DMS114 treated with DMSO at 0.1 percent for 48 hours (cell line): ENCODE data around the gene NETO1.

Experiments
- DNase-seq: peaks from one replicate; lab custom pipeline; 2025; ENCODE audit not compliant: unreplicated experiment; lab: John Stamatoyannopoulos, UW

Gene NETO1

GRCh38 chr18:72846736-72847533, 20.9 kb downstream of the NETO1 start:
- DNase-seq, result no peak

- DNase-seq, result no peak
Observed at GRCh38 chr18:72843743-72844142, 24.0 kb downstream of the NETO1 start.

- DNase-seq, result no peak
Observed at GRCh38 chr18:72840109-72840508, 27.7 kb downstream of the NETO1 start.

- no peak for DNase-seq
Observed at GRCh38 chr18:72834731-72835130, 33.1 kb downstream of the NETO1 start.

- no peak for DNase-seq
Observed at GRCh38 chr18:72833471-72833870, 34.3 kb downstream of the NETO1 start.

GRCh38 chr18:72830109-72830508, 37.7 kb downstream of the NETO1 start:
- DNase-seq, result no peak

GRCh38 chr18:72828601-72829000, 39.2 kb downstream of the NETO1 start:
- no peak for DNase-seq

DNA sequence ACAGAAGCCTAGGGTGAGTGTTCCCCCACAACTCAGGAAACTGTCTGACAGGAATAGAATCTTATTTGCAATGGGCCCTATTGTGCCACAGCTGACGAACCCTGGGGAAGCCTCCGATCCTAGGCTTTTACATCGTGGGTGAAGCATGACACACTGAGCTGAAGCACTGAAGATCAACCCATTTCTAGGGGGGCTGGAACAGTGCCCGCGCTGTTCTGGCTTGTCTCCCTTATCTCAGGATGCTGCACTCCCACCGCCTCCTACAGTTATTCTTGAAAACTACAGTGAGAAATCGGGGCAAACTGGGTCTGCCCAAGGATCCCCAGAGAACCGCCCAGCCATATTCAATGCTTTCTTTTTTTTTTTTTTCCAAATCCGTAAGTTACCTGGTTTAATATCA, 41.1 kb downstream of the NETO1 start:
- no peak for DNase-seq

DNA sequence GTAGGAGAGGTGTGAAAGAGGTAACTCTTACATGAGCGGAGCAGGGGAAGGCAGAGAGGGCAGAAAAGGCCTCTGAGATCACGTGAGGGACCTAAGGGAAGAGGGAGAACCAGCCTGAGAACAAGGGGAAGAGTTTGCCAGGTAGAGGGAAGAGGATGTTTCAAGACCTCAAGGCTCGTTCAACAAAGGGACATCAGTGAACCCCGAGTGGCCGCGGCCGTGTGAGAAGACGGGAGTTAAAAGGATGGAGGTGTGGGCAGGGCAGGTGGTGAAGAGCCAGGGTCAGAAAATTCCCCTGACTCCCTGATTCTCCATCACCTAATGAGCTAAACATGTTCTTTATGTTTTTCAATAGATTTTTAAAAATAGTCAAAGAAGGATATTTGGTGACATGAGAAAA, 44.4 kb downstream of the NETO1 start:
- DNase-seq, result no peak

GRCh38 chr18:72822202-72822601, 45.6 kb downstream of the NETO1 start:
- no peak for DNase-seq

- no peak for DNase-seq
Observed at GRCh38 chr18:72820571-72820970, 47.2 kb downstream of the NETO1 start.

DNA sequence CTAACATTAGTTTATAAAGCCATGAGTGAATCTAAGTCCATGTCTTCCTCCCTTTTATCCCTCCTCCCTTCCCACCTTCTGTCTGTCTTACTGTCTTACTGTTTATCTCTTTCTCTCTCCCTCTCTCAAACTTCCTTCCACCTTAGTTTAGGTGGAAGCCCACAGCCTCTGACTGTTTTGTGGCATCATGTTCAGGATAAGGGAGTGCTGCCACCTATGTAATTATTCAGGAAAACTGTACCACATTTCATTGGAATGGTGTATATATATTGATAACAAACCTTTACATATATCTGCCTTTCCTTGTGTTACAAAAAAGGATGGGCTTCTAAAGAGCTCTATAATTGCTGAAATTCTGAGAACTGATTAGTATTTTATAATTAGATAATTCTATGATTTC, 48.7 kb downstream of the NETO1 start:
- DNase-seq, result no peak

GRCh38 chr18:72811047-72811446, 56.7 kb downstream of the NETO1 start:
- DNase-seq, result no peak

- no peak for DNase-seq
Observed at GRCh38 chr18:72808680-72809079, 59.1 kb downstream of the NETO1 start.

DNA sequence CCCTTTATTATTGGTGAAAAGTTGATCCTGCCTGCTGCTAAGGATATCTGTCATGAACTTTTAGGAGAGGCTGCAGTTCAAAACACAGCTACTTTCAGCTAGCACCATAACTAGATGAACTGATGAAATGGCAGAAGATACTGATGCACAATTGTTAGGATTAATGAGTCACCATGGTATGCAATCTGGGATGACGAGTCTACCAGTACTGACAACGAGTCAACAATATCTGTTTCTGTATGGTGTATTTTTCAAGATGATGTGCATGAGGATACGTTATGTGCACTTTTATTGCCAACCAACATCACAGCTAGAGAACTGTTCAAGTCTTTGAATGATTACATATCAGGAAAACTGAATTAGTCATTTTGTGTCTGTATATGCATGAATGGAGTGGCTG, 68.7 kb downstream of the NETO1 start:
- DNase-seq, result no peak

GRCh38 chr18:72783530-72783929, 84.3 kb downstream of the NETO1 start:
- DNase-seq, result no peak

DNA sequence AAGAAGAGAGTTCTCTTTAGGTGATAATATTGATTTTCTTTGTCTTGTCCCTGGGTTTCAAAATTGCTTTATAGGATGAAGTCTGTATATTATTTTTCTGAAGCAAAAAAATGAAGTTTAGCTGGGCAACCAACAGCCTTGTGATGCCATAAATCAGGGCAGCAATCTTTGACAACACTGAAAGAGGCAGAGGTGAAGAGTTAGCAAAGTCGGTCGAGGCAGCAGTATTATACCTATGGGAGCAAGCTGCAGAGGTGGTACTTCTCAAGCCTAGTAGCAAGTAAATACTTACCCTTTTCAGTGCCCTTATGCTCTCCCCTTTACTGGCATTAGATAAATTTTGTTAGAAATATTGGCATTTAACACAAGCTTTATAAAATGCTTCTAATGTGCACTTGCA, 92.9 kb downstream of the NETO1 start:
- no peak for DNase-seq

DNA sequence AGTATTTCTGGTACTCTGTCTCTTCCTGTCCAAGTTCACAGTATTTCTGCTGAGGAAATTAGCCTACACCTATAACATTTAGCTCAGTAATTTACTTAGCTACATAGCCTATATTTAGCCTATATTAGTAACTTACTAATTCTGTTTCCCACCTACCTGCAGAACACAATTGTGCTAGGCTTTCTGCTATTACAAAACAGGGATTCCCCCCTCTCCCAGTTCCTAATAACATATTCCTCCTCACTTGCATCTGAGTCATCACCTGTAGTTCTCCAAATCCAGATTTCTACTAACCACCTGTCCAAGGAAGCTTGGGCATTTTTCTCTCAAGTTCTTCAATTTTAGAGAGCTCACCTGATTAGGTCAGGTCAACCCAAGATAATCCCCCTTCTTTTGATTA, 94.9 kb downstream of the NETO1 start:
- no peak for DNase-seq

- DNase-seq, result no peak
Observed at GRCh38 chr18:72768681-72769229, 99.0 kb downstream of the NETO1 start.

- peak; percentile 53 for DNase-seq
Observed at GRCh38 chr18:72762515-72763122, 105.2 kb downstream of the NETO1 start.

DNA sequence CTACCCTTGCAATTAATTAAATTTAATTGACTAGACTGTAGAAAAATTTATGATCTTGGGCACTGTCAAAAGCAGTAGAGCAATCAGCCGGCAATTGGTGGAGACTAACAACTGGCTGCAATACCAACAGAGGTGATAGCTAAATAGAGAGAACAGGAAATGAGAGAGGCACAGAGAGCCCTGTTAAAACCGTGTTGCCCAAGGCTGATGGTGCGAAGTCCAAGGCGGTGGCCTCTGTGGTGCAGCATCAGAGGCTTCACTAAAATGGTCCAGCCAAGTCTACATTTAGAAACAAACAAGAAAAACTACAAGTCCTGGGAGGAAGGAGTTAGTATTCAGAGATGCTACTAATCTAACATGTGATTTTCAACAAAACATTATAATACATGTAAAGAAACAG, 115.6 kb downstream of the NETO1 start:
- DNase-seq, result no peak

- DNase-seq, result no peak
Observed at GRCh38 chr18:72742002-72742401, 125.8 kb downstream of the NETO1 start.

DNA sequence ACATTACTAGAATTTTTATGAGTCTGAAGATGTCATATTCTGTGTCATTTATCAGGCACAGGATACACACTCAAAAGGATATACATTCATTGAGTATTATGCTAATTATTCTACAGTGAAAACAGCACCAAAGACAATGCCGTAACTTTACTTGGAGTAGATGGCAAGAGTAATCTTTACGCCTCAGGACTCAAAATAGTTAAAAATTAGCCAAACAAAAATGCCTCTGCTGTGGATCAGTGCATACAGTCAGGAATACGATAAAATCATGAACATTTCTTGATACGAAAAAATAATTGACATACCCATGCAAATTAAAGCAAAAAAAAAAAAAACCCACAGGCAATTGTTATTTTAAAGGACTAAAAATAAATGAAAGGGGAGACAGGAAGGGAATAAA, 129.7 kb downstream of the NETO1 start:
- no peak for DNase-seq
